Tongue (tissue), 2 donors: ENCODE results near the gene BSG. TPM values are rescaled to one million over a fixed set of nuclear protein-coding genes. Genes with fewer than 3 reads are reported as not detected.
"Not testable (repeated sequence)": the region's sequence is repeated elsewhere in the genome, so short reads cannot be mapped to it uniquely, and the experiment has no call there.

ENCODE experiments used
- DNase-seq: peaks from one replicate; pipeline ENCODE4 v3.0.0-alpha.2; 2015
- total RNA-seq: library from RNA; depleted of rRNA; stranded (reverse); fragments of >200 nt; gene quantifications from one replicate; pipeline ENCODE4 v1.2.3, GENCODE V29; 2014

BSG gene
- total RNA-seq, 1 donor from 2014 or later, result 236 TPM

- DNase-seq, result no peak
These were observed 32.0 kb downstream of the BSG start for GRCh38 chr19:604355-604754.

- not testable (repeated sequence) for DNase-seq
These were observed 32.9 kb downstream of the BSG start for GRCh38 chr19:605061-605971.

GRCh38 chr19:607301-608154 is 35.1 kb downstream of the BSG start:
- no peak for DNase-seq

- no peak for DNase-seq
These were observed 36.0 kb downstream of the BSG start for GRCh38 chr19:608155-609003.

GRCh38 chr19:609004-609346 is 36.6 kb downstream of the BSG start:
- peak; percentile 33 for DNase-seq

- no peak for DNase-seq
These were observed 37.8 kb downstream of the BSG start for GRCh38 chr19:610071-610800.

GRCh38 chr19:610801-611480 is 38.5 kb downstream of the BSG start:
- peak; percentile 37 for DNase-seq

- DNase-seq, result no peak
These were observed 39.1 kb downstream of the BSG start for GRCh38 chr19:611481-611868.

GRCh38 chr19:612941-613340 is 40.5 kb downstream of the BSG start:
- no peak for DNase-seq

- DNase-seq, result no peak
These were observed 41.6 kb downstream of the BSG start for GRCh38 chr19:613732-614567.

GRCh38 chr19:615619-616018 is 43.2 kb downstream of the BSG start:
- DNase-seq, result no peak

GRCh38 chr19:616062-616700 is 43.8 kb downstream of the BSG start:
- DNase-seq, result no peak

- DNase-seq, result no peak
These were observed 44.5 kb downstream of the BSG start for GRCh38 chr19:616747-617526.

GRCh38 chr19:617551-618246 is 45.3 kb downstream of the BSG start:
- no peak for DNase-seq

GRCh38 chr19:618247-618619 is 45.8 kb downstream of the BSG start:
- no peak for DNase-seq

- DNase-seq, result no peak
These were observed 46.4 kb downstream of the BSG start for GRCh38 chr19:618674-619285.

GRCh38 chr19:619286-620002 is 47.0 kb downstream of the BSG start:
- DNase-seq, result no peak
